ENCODE data around the gene VTA1. TPM values are rescaled to one million over a fixed set of nuclear protein-coding genes. Genes with fewer than 3 reads are reported as not detected.

The VTA1 gene
- polyA plus RNA-seq, 1 donor (not counting 4 experiments of a cell fraction or from before 2014, with no cell fraction given) = 97.4 TPM

DNA sequence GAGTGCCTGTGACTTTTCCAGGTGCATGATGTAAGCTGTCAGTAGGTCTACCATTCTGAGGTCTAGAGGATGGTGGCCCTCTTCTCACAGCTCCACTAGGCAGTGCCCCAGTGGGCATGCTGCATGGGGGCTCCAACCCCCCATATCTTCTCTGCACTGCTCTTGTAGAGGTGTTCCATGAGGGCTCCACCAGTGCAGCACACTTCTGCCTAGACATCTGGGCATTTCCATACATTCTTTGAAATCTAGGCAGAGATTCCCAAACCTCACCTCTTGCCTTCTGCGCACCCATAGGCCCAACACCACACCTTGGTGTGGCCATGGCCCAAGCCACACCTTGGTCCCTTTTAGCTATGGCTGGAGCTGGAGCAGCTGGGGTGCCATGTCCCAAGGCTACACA, 66.3 kb downstream of the VTA1 start:
- H3K9ac ChIP-seq (ENCODE audit: control insufficient read depth, extremely low read depth, insufficient read depth, low read length) = no peak overlapping the region
- no peak overlapping the region for H3K27ac ChIP-seq (ENCODE audit: control insufficient read depth, insufficient read depth, low read length)
- no peak overlapping the region for H3K4me2 ChIP-seq (ENCODE audit: control insufficient read depth, extremely low read depth, insufficient read depth, low read depth, low read length)
- H3K9me3 ChIP-seq (ENCODE audit: control insufficient read depth, low read depth, low read length) = no peaks in the 10 kb centered on the region
- no peaks in the 10 kb centered on the region for H3K27me3 ChIP-seq (ENCODE audit: control insufficient read depth, extremely low read depth, insufficient read depth, low read length)
- FAIRE-seq (no peak), DNase-seq (ENCODE audit: low read depth, low spot score) (no peak)
- no peak overlapping the region for H3K4me3 ChIP-seq (ENCODE audit: control insufficient read depth in 2 of 3, extremely low read depth in 1 of 3, insufficient read depth in 2 of 3, low read depth in 1 of 3, low read length in 3 of 3)
- no peaks in the 10 kb centered on the region for H3K9me1 ChIP-seq (ENCODE audit: control insufficient read depth, extremely low read depth, insufficient read depth, low read length)
- no peak overlapping the region for H2AFZ ChIP-seq (ENCODE audit: control insufficient read depth, low read length)
- dilution Hi-C loops (cut with MboI; ENCODE audit: extremely low pct_ligation_motif_present, low sequenced_read_pairs) = no loop called here
- H3K79me2 ChIP-seq (ENCODE audit: control insufficient read depth, insufficient read depth, low read length) = no peaks in the 10 kb centered on the region
- no peaks in the 10 kb centered on the region for H3K4me1 ChIP-seq (ENCODE audit: control insufficient read depth, extremely low read depth, insufficient read depth, low read length)
- TF ChIP-seq CTCF (optimal IDR thresholded peaks at IDR 0.05 in 1 of 3, IDR thresholded peaks at IDR 0.05 in 1 of 3, conservative IDR thresholded peaks at IDR 0.05 in 1 of 3; ENCODE audit: extremely low read depth in 1 of 3, insufficient read depth in 2 of 3, low read length in 3 of 3) (no peak), EZH2 (IDR thresholded peaks at IDR 0.05; ENCODE audit: low read length) (no peak)
- H4K20me1 ChIP-seq (ENCODE audit: control insufficient read depth, extremely low read depth, insufficient read depth, low read length) = no peaks in the 10 kb centered on the region
- H3K36me3 ChIP-seq (ENCODE audit: control insufficient read depth in 2 of 2, extremely low read depth in 1 of 2, insufficient read depth in 2 of 2, low read length in 2 of 2) = peaks cover under 1 to 3% of the 10 kb centered on the region in 2 experiments

GRCh38 chr6:142218446-142218845, 71.4 kb downstream of the VTA1 start:
- TF ChIP-seq EZH2 (IDR thresholded peaks at IDR 0.05; ENCODE audit: low read length) (no peak), CTCF (optimal IDR thresholded peaks at IDR 0.05 in 1 of 3, IDR thresholded peaks at IDR 0.05 in 1 of 3, conservative IDR thresholded peaks at IDR 0.05 in 1 of 3; ENCODE audit: extremely low read depth in 1 of 3, insufficient read depth in 2 of 3, low read length in 3 of 3) (no peak)
- dilution Hi-C loops (cut with MboI; ENCODE audit: extremely low pct_ligation_motif_present, low sequenced_read_pairs) = no loop called here
- FAIRE-seq = no peak

More at GRCh38 chr6:142218446-142218845, 71.4 kb downstream of the VTA1 start:
- no peaks in the 10 kb centered on the region for H3K9me1 ChIP-seq (ENCODE audit: control insufficient read depth, extremely low read depth, insufficient read depth, low read length)
- peaks cover 3% of the 10 kb centered on the region in 2 experiments for H3K36me3 ChIP-seq (ENCODE audit: control insufficient read depth in 2 of 2, extremely low read depth in 1 of 2, insufficient read depth in 2 of 2, low read length in 2 of 2)
- no peak overlapping the region for H3K4me3 ChIP-seq (ENCODE audit: control insufficient read depth in 2 of 3, extremely low read depth in 1 of 3, insufficient read depth in 2 of 3, low read depth in 1 of 3, low read length in 3 of 3)
- H3K9ac ChIP-seq (ENCODE audit: control insufficient read depth, extremely low read depth, insufficient read depth, low read length) = no peak overlapping the region
- H3K4me2 ChIP-seq (ENCODE audit: control insufficient read depth, extremely low read depth, insufficient read depth, low read depth, low read length) = no peak overlapping the region
- no peak overlapping the region for H2AFZ ChIP-seq (ENCODE audit: control insufficient read depth, low read length)
- no peaks in the 10 kb centered on the region for H3K27me3 ChIP-seq (ENCODE audit: control insufficient read depth, extremely low read depth, insufficient read depth, low read length)
- no peaks in the 10 kb centered on the region for H3K9me3 ChIP-seq (ENCODE audit: control insufficient read depth, low read depth, low read length)
- no peak for DNase-seq (ENCODE audit: low read depth, low spot score)
- H3K27ac ChIP-seq (ENCODE audit: control insufficient read depth, insufficient read depth, low read length) = no peak overlapping the region
- H3K4me1 ChIP-seq (ENCODE audit: control insufficient read depth, extremely low read depth, insufficient read depth, low read length) = no peaks in the 10 kb centered on the region
- H3K79me2 ChIP-seq (ENCODE audit: control insufficient read depth, insufficient read depth, low read length) = no peaks in the 10 kb centered on the region
- H4K20me1 ChIP-seq (ENCODE audit: control insufficient read depth, extremely low read depth, insufficient read depth, low read length) = no peaks in the 10 kb centered on the region
